Natural killer cell (primary cell): Measurements from ENCODE around the gene FOXP3. TPM values are rescaled to one million over a fixed set of nuclear protein-coding genes. Genes with fewer than 3 reads are reported as not detected.

Experiments
- ATAC-seq, 3 donors: fragments of 150-1000 bp in 2 of 3; fragments of 200-7000 bp in 1 of 3; cut with Tn5 transposase; 1 replicate in 1 of 3; 2 replicates in 2 of 3; pipeline ENCODE4 v1.10.0; 2021; ENCODE audit warnings: mild to moderate bottlenecking in 2 of 3, moderate library complexity in 2 of 3
- DNase-seq, 2 donors: peaks; one replicate each; pipeline versions ENCODE4 v3.0.0 to v3.0.0-alpha.2; 2013 to 2021; ENCODE audit warnings: mixed read lengths in 1 of 2
- H3K27ac ChIP-seq: one replicate; pipeline ENCODE4 v1.5.1; 2013; ENCODE audit warnings: mild to moderate bottlenecking, low read length
- H3K27me3 ChIP-seq: one replicate; pipeline ENCODE4 v1.6.1; 2013; ENCODE audit warnings: low read length; ENCODE audit not compliant: control insufficient read depth, insufficient read depth
- H3K36me3 ChIP-seq: one replicate; pipeline ENCODE4 v1.6.1; 2013; ENCODE audit warnings: low read length; ENCODE audit not compliant: control insufficient read depth, insufficient read depth
- H3K4me1 ChIP-seq: one replicate; pipeline ENCODE4 v1.6.1; 2013; ENCODE audit warnings: low read length; ENCODE audit not compliant: control insufficient read depth, insufficient read depth
- H3K4me3 ChIP-seq: one replicate; pipeline ENCODE4 v1.5.1; 2013; ENCODE audit warnings: low read length
- H3K9me3 ChIP-seq: one replicate; pipeline ENCODE4 v1.6.1; 2013; ENCODE audit warnings: low read length; ENCODE audit not compliant: control insufficient read depth, insufficient read depth
- H3K27ac Mint-ChIP-seq, 2 donors: one replicate each; pipeline ENCODE4 v1.8.0; 2022; ENCODE audit warnings: mild to moderate bottlenecking in 2 of 2, mixed read lengths in 2 of 2, moderate library complexity in 1 of 2
- H3K27me3 Mint-ChIP-seq, 2 donors: one replicate each; pipeline ENCODE4 v1.8.0; 2022; ENCODE audit warnings: low read depth in 2 of 2, mixed read lengths in 2 of 2
- H3K36me3 Mint-ChIP-seq: one replicate; pipeline ENCODE4 v1.8.0; 2022; ENCODE audit warnings: mixed read lengths
- H3K4me1 Mint-ChIP-seq, 2 donors: one replicate each; pipeline ENCODE4 v1.8.0; 2022; ENCODE audit warnings: mixed read lengths in 2 of 2
- H3K4me3 Mint-ChIP-seq: one replicate; pipeline ENCODE4 v1.8.0; 2022; ENCODE audit warnings: mild to moderate bottlenecking, moderate library complexity, mixed read lengths
- H3K9me3 Mint-ChIP-seq, 2 donors: one replicate each; pipeline ENCODE4 v1.8.0; 2022; ENCODE audit warnings: mixed read lengths in 2 of 2
- CTCF ChIP-seq: fragments of 200-600 bp; IDR thresholded peaks from one replicate; pipeline ENCODE4 v1.8.0; 2022; ENCODE audit warnings: antibody characterized with exemption
- WGBS: methylation state at CpG from one replicate; pipeline ENCODE4 v1.1.7; 2013; ENCODE audit warnings: missing lambda C conversion rate; ENCODE audit not compliant: insufficient coverage; 5-methylcytosine and 5-hydroxymethylcytosine counted together
- intact Hi-C: fragments of 100-400 bp; cut with micrococcal nuclease; formaldehyde crosslinking; loops from one replicate; pipeline ENCODE4 v1.14.2; 2022
- total RNA-seq, 4 donors: library from RNA; stranded (reverse); fragments of 120-200 nt in 1 of 4; gene quantifications; one replicate each; pipeline versions ENCODE4 v1.2.3 to v1.2.4, GENCODE V29; 2013 to 2022

The FOXP3 gene
- total RNA-seq, 3 donors from 2014 or later (not counting 1 experiment from before 2014, with no cell fraction given) = 0.09 to 0.32 (median 0.20) TPM

- Mint-ChIP-seq H3K36me3 (no peaks in the 10 kb centered on the region), H3K4me1 (peaks cover 0 to 4% of the 10 kb centered on the region in 2 donors), H3K27ac (no peak overlapping the region), H3K4me3 (no peak overlapping the region), H3K9me3 (no peaks in the 10 kb centered on the region), H3K27me3 (no peaks in the 10 kb centered on the region)
- ATAC-seq = no peak
- DNase-seq = no peak
- intact Hi-C loops = no loop called here
- no peak for TF ChIP-seq CTCF
- no peaks in the 10 kb centered on the region for H3K36me3 ChIP-seq
- H3K27ac ChIP-seq = no peak overlapping the region
- H3K4me1 ChIP-seq = peaks cover 4% of the 10 kb centered on the region
- no peaks in the 10 kb centered on the region for H3K27me3 ChIP-seq
- 86% methylated on average over 6 of the region's 13 CpGs for WGBS
- H3K9me3 ChIP-seq = no peaks in the 10 kb centered on the region
- no peak overlapping the region for H3K4me3 ChIP-seq
Measured at GRCh38 chrX:49205443-49205842, 59.1 kb downstream of the FOXP3 start.

- H3K4me3 Mint-ChIP-seq = no peak overlapping the region
- no peak overlapping the region for H3K27ac Mint-ChIP-seq
- DNase-seq = no peak
- no peak for TF ChIP-seq CTCF
- H3K27me3 Mint-ChIP-seq = no peaks in the 10 kb centered on the region
- Histone ChIP-seq H3K36me3 (no peaks in the 10 kb centered on the region), H3K9me3 (no peaks in the 10 kb centered on the region), H3K4me1 (peaks cover 9% of the 10 kb centered on the region), H3K4me3 (no peak overlapping the region), H3K27ac (no peak overlapping the region), H3K27me3 (no peaks in the 10 kb centered on the region)
- H3K36me3 Mint-ChIP-seq = no peaks in the 10 kb centered on the region
- 77% methylated on average over 4 of the region's 4 CpGs for whole genome bisulfite sequencing
- H3K9me3 Mint-ChIP-seq = no peaks in the 10 kb centered on the region
- ATAC-seq = no peak
- peaks cover 0 to 6% of the 10 kb centered on the region in 2 donors for H3K4me1 Mint-ChIP-seq
- intact Hi-C loops = no loop called here
Measured at GRCh38 chrX:49204709-49205108, 59.8 kb downstream of the FOXP3 start.

- Histone ChIP-seq H3K36me3 (no peaks in the 10 kb centered on the region), H3K4me1 (peaks cover 16% of the 10 kb centered on the region), H3K9me3 (no peaks in the 10 kb centered on the region), H3K4me3 (no peak overlapping the region), H3K27me3 (no peaks in the 10 kb centered on the region), H3K27ac (no peak overlapping the region)
- Mint-ChIP-seq H3K4me1 (peaks cover 0 to 10% of the 10 kb centered on the region in 2 donors), H3K4me3 (no peak overlapping the region), H3K27me3 (no peaks in the 10 kb centered on the region), H3K9me3 (no peaks in the 10 kb centered on the region), H3K27ac (no peak overlapping the region), H3K36me3 (no peaks in the 10 kb centered on the region)
- no peak for TF ChIP-seq CTCF
- 94% methylated on average over 5 of the region's 6 CpGs for WGBS
- intact Hi-C loops = no loop called here
- DNase-seq (no peak), ATAC-seq (no peak)
Measured at GRCh38 chrX:49204017-49204416, 60.5 kb downstream of the FOXP3 start.

GRCh38 chrX:49203536-49203935, 61.0 kb downstream of the FOXP3 start:
- Histone ChIP-seq H3K36me3 (no peaks in the 10 kb centered on the region), H3K27me3 (no peaks in the 10 kb centered on the region), H3K27ac (no peak overlapping the region), H3K9me3 (no peaks in the 10 kb centered on the region), H3K4me3 (no peak overlapping the region), H3K4me1 (peaks cover 18% of the 10 kb centered on the region)
- DNase-seq (no peak), ATAC-seq (no peak)
- Mint-ChIP-seq H3K4me3 (no peak overlapping the region), H3K9me3 (no peaks in the 10 kb centered on the region), H3K4me1 (peaks cover 0 to 13% of the 10 kb centered on the region in 2 donors), H3K27ac (no peak overlapping the region), H3K27me3 (no peaks in the 10 kb centered on the region), H3K36me3 (no peaks in the 10 kb centered on the region)
- intact Hi-C loops = no loop called here
- 90% methylated on average over 3 of the region's 3 CpGs for WGBS
- TF ChIP-seq CTCF = no peak
